ENCODE data around the gene BRD1. TPM values are rescaled to one million over a fixed set of nuclear protein-coding genes. Genes with fewer than 3 reads are reported as not detected.

The BRD1 gene
- total and polyA plus RNA-seq, 7 donors = 12.6 to 52.6 (median 31.1) TPM

- no peak overlapping the region for H3K27ac ChIP-seq
- H3K36me3 ChIP-seq = no peaks in the 10 kb centered on the region
- H3K9me3 ChIP-seq = no peaks in the 10 kb centered on the region
- H3K27me3 ChIP-seq = peaks cover 0 to 26% (median 8%) of the 10 kb centered on the region in 3 donors
- peak; percentile 44 for DNase-seq
- WGBS, 2 donors = 66 to 78% methylated on average over 25 of the region's 25 CpGs
- TF ChIP-seq POLR2A (IDR thresholded peaks at IDR 0.05) (no peak), POLR2AphosphoS5 (IDR thresholded peaks at IDR 0.05) (no peak), EP300 (IDR thresholded peaks at IDR 0.05) (no peak)
- TF ChIP-seq, protein P1, sequence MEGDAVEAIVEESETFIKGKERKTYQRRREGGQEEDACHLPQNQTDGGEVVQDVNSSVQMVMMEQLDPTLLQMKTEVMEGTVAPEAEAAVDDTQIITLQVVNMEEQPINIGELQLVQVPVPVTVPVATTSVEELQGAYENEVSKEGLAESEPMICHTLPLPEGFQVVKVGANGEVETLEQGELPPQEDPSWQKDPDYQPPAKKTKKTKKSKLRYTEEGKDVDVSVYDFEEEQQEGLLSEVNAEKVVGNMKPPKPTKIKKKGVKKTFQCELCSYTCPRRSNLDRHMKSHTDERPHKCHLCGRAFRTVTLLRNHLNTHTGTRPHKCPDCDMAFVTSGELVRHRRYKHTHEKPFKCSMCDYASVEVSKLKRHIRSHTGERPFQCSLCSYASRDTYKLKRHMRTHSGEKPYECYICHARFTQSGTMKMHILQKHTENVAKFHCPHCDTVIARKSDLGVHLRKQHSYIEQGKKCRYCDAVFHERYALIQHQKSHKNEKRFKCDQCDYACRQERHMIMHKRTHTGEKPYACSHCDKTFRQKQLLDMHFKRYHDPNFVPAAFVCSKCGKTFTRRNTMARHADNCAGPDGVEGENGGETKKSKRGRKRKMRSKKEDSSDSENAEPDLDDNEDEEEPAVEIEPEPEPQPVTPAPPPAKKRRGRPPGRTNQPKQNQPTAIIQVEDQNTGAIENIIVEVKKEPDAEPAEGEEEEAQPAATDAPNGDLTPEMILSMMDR (IDR thresholded peaks at IDR 0.05) = no peak
- H3K4me1 ChIP-seq = no peaks in the 10 kb centered on the region
- intact Hi-C loops (cut with DNase I) = no loop called here
- no peak overlapping the region for H3K4me3 ChIP-seq
These were observed 72.7 kb downstream of the BRD1 start for GRCh38 chr22:49754696-49755630.

DNA sequence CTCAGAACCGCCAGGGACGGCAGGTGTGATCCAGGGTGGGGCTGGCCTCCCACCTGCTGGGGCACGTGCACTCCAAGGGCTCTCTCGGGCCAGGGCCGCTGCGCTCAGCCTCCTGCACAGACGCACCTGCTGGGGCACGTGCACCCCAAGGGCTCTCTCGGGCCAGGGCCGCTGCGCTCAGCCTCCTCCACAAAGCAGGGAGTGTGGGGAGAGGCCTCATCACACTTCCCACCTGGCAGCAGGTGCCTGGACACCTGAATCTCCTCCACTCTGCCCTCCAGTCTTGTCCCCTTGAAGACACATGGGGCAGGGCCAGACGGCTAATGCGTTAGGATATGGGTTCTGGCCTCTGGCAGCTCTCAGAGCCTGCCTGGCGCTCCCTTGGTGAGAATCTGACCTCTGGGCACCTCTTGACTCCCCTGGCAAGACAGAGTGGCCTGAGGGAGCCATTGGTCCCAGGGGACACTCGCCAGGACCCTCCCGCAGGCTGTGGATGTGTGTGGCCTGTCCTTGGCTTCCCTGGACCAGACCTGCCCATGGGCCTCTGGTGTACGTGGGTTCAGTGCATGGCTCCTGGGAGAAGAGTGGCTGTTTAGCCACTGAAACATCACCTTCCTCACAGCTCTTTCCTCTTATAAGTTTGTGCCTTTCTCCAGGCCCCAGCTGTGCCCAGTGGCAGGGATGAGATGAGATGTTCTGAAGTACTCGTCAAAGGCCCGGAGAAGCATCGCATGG lies 73.5 kb downstream of the BRD1 start:
- Histone ChIP-seq H3K36me3 (no peaks in the 10 kb centered on the region), H3K27ac (no peak overlapping the region), H3K27me3 (peaks cover 0 to 34% (median 17%) of the 10 kb centered on the region in 3 donors), H3K4me3 (no peak overlapping the region), H3K9me3 (no peaks in the 10 kb centered on the region), H3K4me1 (no peaks in the 10 kb centered on the region)
- intact Hi-C loops (cut with DNase I) = no loop called here
- 42 to 78% methylated on average over 20 of the region's 20 CpGs for WGBS, 2 donors
- peak; percentile 53 for DNase-seq
- TF ChIP-seq POLR2AphosphoS5 (IDR thresholded peaks at IDR 0.05) (no peak), EP300 (IDR thresholded peaks at IDR 0.05) (no peak), POLR2A (IDR thresholded peaks at IDR 0.05) (no peak)
- TF ChIP-seq, protein P1 (IDR thresholded peaks at IDR 0.05) = no peak

GRCh38 chr22:49753276-49753890 lies 74.3 kb downstream of the BRD1 start:
- H3K27me3 ChIP-seq = peaks cover 0 to 40% (median 22%) of the 10 kb centered on the region in 3 donors
- intact Hi-C loops (cut with DNase I) = no loop called here
- no peak for DNase-seq
- WGBS, 2 donors = 70 to 89% methylated on average over 20 of the region's 20 CpGs
- TF ChIP-seq EP300 (IDR thresholded peaks at IDR 0.05) (no peak), POLR2AphosphoS5 (IDR thresholded peaks at IDR 0.05) (no peak)
- no peaks in the 10 kb centered on the region for H3K9me3 ChIP-seq
- H3K4me1 ChIP-seq = no peaks in the 10 kb centered on the region
- H3K4me3 ChIP-seq = no peak overlapping the region
- H3K36me3 ChIP-seq = no peaks in the 10 kb centered on the region
- no peak overlapping the region for H3K27ac ChIP-seq

DNA sequence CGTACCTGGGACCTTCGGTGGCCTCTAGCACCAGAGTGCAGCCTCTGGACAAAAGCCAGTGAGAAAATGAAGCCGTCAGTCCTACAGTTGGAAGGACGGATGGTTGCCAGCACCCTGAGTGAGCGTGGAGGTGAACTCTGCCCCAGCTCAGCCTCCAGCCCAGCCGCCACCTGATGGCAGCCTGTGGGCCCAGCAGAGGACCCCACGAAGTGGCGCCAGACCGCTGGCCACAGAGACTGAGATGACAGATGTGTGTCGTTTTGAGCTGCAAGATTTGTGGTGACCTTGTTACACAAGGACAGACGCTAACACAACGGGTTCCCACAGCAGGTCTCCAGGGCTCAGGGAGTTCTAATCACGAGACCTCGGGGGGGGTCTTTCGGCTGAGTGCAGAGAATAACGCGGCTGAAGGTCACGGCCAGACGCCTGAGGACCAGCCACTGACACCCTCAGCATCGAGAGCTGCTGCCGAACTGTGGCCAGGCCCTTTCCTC lies 75.0 kb downstream of the BRD1 start:
- intact Hi-C loops (cut with DNase I) = no loop called here
- H3K27ac ChIP-seq = no peak overlapping the region
- H3K4me1 ChIP-seq = no peaks in the 10 kb centered on the region
- peaks cover 0 to under 1% (median 0%) of the 10 kb centered on the region in 4 donors for H3K9me3 ChIP-seq
- WGBS, 2 donors = 42 to 72% methylated on average over 21 of the region's 21 CpGs
- H3K36me3 ChIP-seq = no peaks in the 10 kb centered on the region
- TF ChIP-seq POLR2A (IDR thresholded peaks at IDR 0.05) (no peak), EP300 (IDR thresholded peaks at IDR 0.05) (no peak)
- TF ChIP-seq, protein P1 (IDR thresholded peaks at IDR 0.05) = no peak
- peaks cover 0 to 40% (median 22%) of the 10 kb centered on the region in 3 donors for H3K27me3 ChIP-seq
- no peak overlapping the region for H3K4me3 ChIP-seq
- no peak for DNase-seq

Measured in sigmoid colon (tissue), 7 donors.